Hematopoietic multipotent progenitor cell treated with erythropoietin and hydrocortisone succinate and interleukin-3 and kit ligand, for 8 days (in vitro differentiated cells): Measurements from ENCODE around the gene CDK5RAP2.

ENCODE experiments used
- DNase-seq: peaks from one replicate; pipeline ENCODE4 v3.0.0-alpha.2; 2015

The CDK5RAP2 gene

GRCh38 chr9:120433701-120434100 lies 146.3 kb downstream of the CDK5RAP2 start:
- no peak for DNase-seq

- DNase-seq: no peak
Observed at GRCh38 chr9:120432600-120432999, 147.4 kb downstream of the CDK5RAP2 start.

- DNase-seq: no peak
Observed at GRCh38 chr9:120431268-120431667, 148.7 kb downstream of the CDK5RAP2 start.

GRCh38 chr9:120424248-120424647 lies 155.7 kb downstream of the CDK5RAP2 start:
- no peak for DNase-seq

GRCh38 chr9:120423812-120424211 lies 156.2 kb downstream of the CDK5RAP2 start:
- no peak for DNase-seq

GRCh38 chr9:120421977-120422376 lies 158.0 kb downstream of the CDK5RAP2 start:
- no peak for DNase-seq

GRCh38 chr9:120418315-120418714 lies 161.7 kb downstream of the CDK5RAP2 start:
- DNase-seq: no peak

GRCh38 chr9:120416781-120417427 lies 163.1 kb downstream of the CDK5RAP2 start:
- DNase-seq: no peak

- no peak for DNase-seq
Observed at GRCh38 chr9:120413121-120414048, 166.6 kb downstream of the CDK5RAP2 start.

- no peak for DNase-seq
Observed at GRCh38 chr9:120412425-120412951, 167.5 kb downstream of the CDK5RAP2 start.

GRCh38 chr9:120411862-120412424 lies 168.0 kb downstream of the CDK5RAP2 start:
- no peak for DNase-seq

- no peak for DNase-seq
Observed at GRCh38 chr9:120410925-120411501, 169.0 kb downstream of the CDK5RAP2 start.

- no peak for DNase-seq
Observed at GRCh38 chr9:120408680-120409258, 171.2 kb downstream of the CDK5RAP2 start.

GRCh38 chr9:120405860-120406259 lies 174.1 kb downstream of the CDK5RAP2 start:
- no peak for DNase-seq

- no peak for DNase-seq
Observed at GRCh38 chr9:120405134-120405533, 174.8 kb downstream of the CDK5RAP2 start.

- peak; percentile 9 for DNase-seq
Observed at GRCh38 chr9:120403543-120403856, 176.5 kb downstream of the CDK5RAP2 start.

- no peak for DNase-seq
Observed at GRCh38 chr9:120402741-120403542, 177.0 kb downstream of the CDK5RAP2 start.

GRCh38 chr9:120399940-120400339 lies 180.0 kb downstream of the CDK5RAP2 start:
- no peak for DNase-seq

GRCh38 chr9:120398286-120398685 lies 181.7 kb downstream of the CDK5RAP2 start:
- no peak for DNase-seq

- DNase-seq: no peak
Observed at GRCh38 chr9:120397453-120397852, 182.5 kb downstream of the CDK5RAP2 start.

- DNase-seq: no peak
Observed at GRCh38 chr9:120396931-120397330, 183.0 kb downstream of the CDK5RAP2 start.

GRCh38 chr9:120396418-120396817 lies 183.5 kb downstream of the CDK5RAP2 start:
- DNase-seq: no peak
